GM04503 (cell line): ENCODE measurements around the gene CIAO3.

ENCODE experiments used
- DNase-seq: peaks from one replicate; pipeline ENCODE4 v3.0.0-alpha.2; 2012; ENCODE audit warnings: low read depth

Gene CIAO3

GRCh38 chr16:734981-735881, 5.6 kb downstream of the CIAO3 start:
- no peak for DNase-seq

- no peak for DNase-seq
Observed at GRCh38 chr16:734208-734980, 6.4 kb downstream of the CIAO3 start.

GRCh38 chr16:733382-734207, 7.2 kb downstream of the CIAO3 start:
- no peak for DNase-seq

GRCh38 chr16:732936-733335, 7.9 kb downstream of the CIAO3 start:
- DNase-seq = no peak

GRCh38 chr16:732332-732731, 8.5 kb downstream of the CIAO3 start:
- DNase-seq = no peak

- DNase-seq = no peak
Observed at GRCh38 chr16:730666-731509, 9.9 kb downstream of the CIAO3 start.

- DNase-seq = no peak
Observed at GRCh38 chr16:729768-730665, 10.8 kb downstream of the CIAO3 start.

GRCh38 chr16:728890-729744, 11.7 kb downstream of the CIAO3 start:
- DNase-seq = no peak

- no peak for DNase-seq
Observed at GRCh38 chr16:728131-728889, 12.5 kb downstream of the CIAO3 start.

- DNase-seq = no peak
Observed at GRCh38 chr16:727291-727977, 13.4 kb downstream of the CIAO3 start.

GRCh38 chr16:726438-727290, 14.1 kb downstream of the CIAO3 start, which contains the start of the genes CCDC78 and HAGHL:
TSS of gene CCDC78 (minus strand) at chr16:726443. CDS start at chr16:726367, 76 bp downstream.
TSS of gene HAGHL (plus strand) at chr16:727106. CDS start at chr16:727510, 404 bp downstream.
- no peak for DNase-seq

GRCh38 chr16:726188-726437, 14.7 kb downstream of the CIAO3 start:
- no peak for DNase-seq

- DNase-seq = no peak
Observed at GRCh38 chr16:725463-726187, 15.2 kb downstream of the CIAO3 start.

- no peak for DNase-seq
Observed at GRCh38 chr16:725041-725376, 15.8 kb downstream of the CIAO3 start.

GRCh38 chr16:724188-725040, 16.4 kb downstream of the CIAO3 start:
- no peak for DNase-seq

GRCh38 chr16:723695-724094, 17.1 kb downstream of the CIAO3 start:
- no peak for DNase-seq
